Naive thymus-derived CD8-positive, alpha-beta T cell (primary cell): ENCODE measurements around the gene SSX4B. TPM values are rescaled to one million over a fixed set of nuclear protein-coding genes. Genes with fewer than 3 reads are reported as not detected.
A peak's percentile ranks its signal among the peaks of the same experiment; 100 is the strongest.
"Not testable (repeated sequence)": the region's sequence is repeated elsewhere in the genome, so short reads cannot be mapped to it uniquely, and the experiment has no call there.

Source experiments
- ATAC-seq, 2 donors: fragments of 150-1000 bp; cut with Tn5 transposase in 1 of 2; sonication (Bioruptor Pico), chemical (Tn5 transposase) in 1 of 2; 1 replicate in 1 of 2; 2 replicates in 1 of 2; pipeline ENCODE4 v1.10.0; 2021; ENCODE audit warnings: mild to moderate bottlenecking in 2 of 2, moderate library complexity in 2 of 2
- POLR2A ChIA-PET: fragments of 350-600 bp; sonication (Branson Sonifier 250); formaldehyde crosslinking; loops from one replicate; lab custom pipeline; 2021; ENCODE audit warnings: antibody characterized with exemption; lab: Charles Lee
- DNase-seq, 10 donors: peaks; one replicate each; pipeline versions ENCODE4 v3.0.0 to v3.0.0-alpha.2; 2020 to 2022
- H3K27ac Mint-ChIP-seq, 10 donors: one replicate each; pipeline ENCODE4 v1.8.0; 2020 to 2022; ENCODE audit warnings: mild to moderate bottlenecking in 10 of 10, mixed read lengths in 10 of 10, moderate library complexity in 4 of 10, inconsistent platforms in 1 of 10
- H3K27me3 Mint-ChIP-seq, 5 donors: one replicate each; pipeline ENCODE4 v1.8.0; 2021 to 2022; ENCODE audit warnings: mixed read lengths in 5 of 5
- H3K36me3 Mint-ChIP-seq, 3 donors: one replicate each; pipeline ENCODE4 v1.8.0; 2020 to 2022; ENCODE audit warnings: mixed read lengths in 3 of 3, mild to moderate bottlenecking in 2 of 3, inconsistent platforms in 1 of 3
- H3K4me1 Mint-ChIP-seq, 4 donors: one replicate each; pipeline ENCODE4 v1.8.0; 2021 to 2022; ENCODE audit warnings: mixed read lengths in 4 of 4
- H3K4me3 Mint-ChIP-seq, 10 donors: one replicate each; pipeline ENCODE4 v1.8.0; 2020 to 2022; ENCODE audit warnings: mild to moderate bottlenecking in 10 of 10, mixed read lengths in 10 of 10, moderate library complexity in 6 of 10, inconsistent platforms in 1 of 10
- H3K9me3 Mint-ChIP-seq, 9 donors: one replicate each; pipeline ENCODE4 v1.8.0; 2020 to 2022; ENCODE audit warnings: mixed read lengths in 9 of 9, mild to moderate bottlenecking in 3 of 9, inconsistent platforms in 1 of 9, moderate library complexity in 1 of 9
- polyA plus RNA-seq, 3 donors: library from polyadenylated mRNA; unstranded; fragments of 300-500 nt; fragmentation: Illumina TruSeq; gene quantifications; one replicate each; pipeline ENCODE4 v1.2.3, GENCODE V29; 2021
- total RNA-seq, 8 experiments: library from RNA in 2 of 8; stranded (reverse) in 2 of 8; gene quantifications; one replicate each; pipeline ENCODE4 v1.2.3 and lab custom pipeline; 2021 to 2026

SSX4B gene
- total and polyA plus RNA-seq, 5 experiments from 2014 or later, result not detected

- not testable (repeated sequence) for ATAC-seq
These were observed 13.9 kb downstream of the SSX4B start for GRCh38 chrX:48397825-48398224.

GRCh38 chrX:48396931-48397330, 14.8 kb downstream of the SSX4B start:
- POLR2A ChIA-PET, H3K27ac Mint-ChIP-seq, H3K27me3 Mint-ChIP-seq, H3K4me1 Mint-ChIP-seq, H3K9me3 Mint-ChIP-seq, H3K4me3 Mint-ChIP-seq, H3K36me3 Mint-ChIP-seq, DNase-seq, ATAC-seq: not testable (repeated sequence)

More at GRCh38 chrX:48397825-48398224, 13.9 kb downstream of the SSX4B start:
- DNase-seq, H3K36me3 Mint-ChIP-seq, H3K4me3 Mint-ChIP-seq, H3K4me1 Mint-ChIP-seq, H3K9me3 Mint-ChIP-seq, H3K27me3 Mint-ChIP-seq, POLR2A ChIA-PET, H3K27ac Mint-ChIP-seq: not testable (repeated sequence)

GRCh38 chrX:48383239-48383638, 28.5 kb downstream of the SSX4B start, which contains the start of gene SSX4:
TSS of gene SSX4 (plus strand) at chrX:48383539. CDS start at chrX:48384054, 515 bp downstream.
- H3K27ac Mint-ChIP-seq, DNase-seq, POLR2A ChIA-PET, H3K36me3 Mint-ChIP-seq, H3K9me3 Mint-ChIP-seq, H3K4me1 Mint-ChIP-seq, ATAC-seq, H3K27me3 Mint-ChIP-seq, H3K4me3 Mint-ChIP-seq: not testable (repeated sequence)

- H3K36me3 Mint-ChIP-seq, DNase-seq, POLR2A ChIA-PET, H3K9me3 Mint-ChIP-seq, H3K4me3 Mint-ChIP-seq, ATAC-seq, H3K27ac Mint-ChIP-seq, H3K4me1 Mint-ChIP-seq, H3K27me3 Mint-ChIP-seq: not testable (repeated sequence)
These were observed 41.4 kb downstream of the SSX4B start for GRCh38 chrX:48370408-48370807.

- DNase-seq, H3K4me3 Mint-ChIP-seq, H3K36me3 Mint-ChIP-seq, H3K4me1 Mint-ChIP-seq, ATAC-seq, H3K27me3 Mint-ChIP-seq, H3K9me3 Mint-ChIP-seq, POLR2A ChIA-PET, H3K27ac Mint-ChIP-seq: not testable (repeated sequence)
These were observed 43.9 kb downstream of the SSX4B start for GRCh38 chrX:48367717-48368408.

- POLR2A ChIA-PET, H3K27me3 Mint-ChIP-seq, H3K27ac Mint-ChIP-seq, DNase-seq, H3K4me3 Mint-ChIP-seq, H3K4me1 Mint-ChIP-seq, H3K36me3 Mint-ChIP-seq, ATAC-seq, H3K9me3 Mint-ChIP-seq: not testable (repeated sequence)
These were observed 52.5 kb downstream of the SSX4B start for GRCh38 chrX:48359281-48359680.

- no peaks in the 10 kb centered on the region for H3K9me3 Mint-ChIP-seq
- no peaks in the 10 kb centered on the region for H3K27me3 Mint-ChIP-seq
- no peak overlapping the region for H3K27ac Mint-ChIP-seq
- DNase-seq (no peak), ATAC-seq (no peak)
- POLR2A ChIA-PET, result no interaction called here
- no peaks in the 10 kb centered on the region for H3K4me1 Mint-ChIP-seq
- no peak overlapping the region for H3K4me3 Mint-ChIP-seq
- no peaks in the 10 kb centered on the region for H3K36me3 Mint-ChIP-seq
These were observed 54.1 kb downstream of the SSX4B start for GRCh38 chrX:48357681-48358080.

GRCh38 chrX:48356315-48357094, 55.3 kb downstream of the SSX4B start, which contains the start of gene SSX3:
TSS of gene SSX3 (minus strand) at chrX:48356703. CDS start at chrX:48355249, 1,454 bp downstream.
- H3K4me3 Mint-ChIP-seq, ATAC-seq, H3K36me3 Mint-ChIP-seq, POLR2A ChIA-PET, H3K27me3 Mint-ChIP-seq, H3K9me3 Mint-ChIP-seq, H3K4me1 Mint-ChIP-seq, DNase-seq: not testable (repeated sequence)
- peak within 1 kb of the TSS in 1 of 10 donors; percentile 62 for H3K27ac Mint-ChIP-seq

Other genes with a start within 250 kb of the SSX4B start
- not detected for gene SSX5, start 215.2 kb downstream of the SSX4B start, total RNA-seq
- not detected for gene SSX5, start 215.2 kb downstream of the SSX4B start, polyA plus RNA-seq
- gene SSX1, start 156.6 kb downstream of the SSX4B start, total RNA-seq, result not detected
- gene SSX1, start 156.6 kb downstream of the SSX4B start, polyA plus RNA-seq, result not detected
- not detected for gene SSX3, start 55.3 kb downstream of the SSX4B start, total RNA-seq
- not detected for gene SSX3, start 55.3 kb downstream of the SSX4B start, polyA plus RNA-seq
- gene SSX4, start 28.4 kb downstream of the SSX4B start, total RNA-seq, result not detected
- gene SSX4, start 28.4 kb downstream of the SSX4B start, polyA plus RNA-seq, result not detected
- 10 to 100 TPM; 17.0 to 18.2 TPM for gene SLC38A5, start 58.3 kb upstream of the SSX4B start, total RNA-seq
- 10 to 100 TPM; 11.9 to 18.6 (median 14.0) TPM for gene SLC38A5, start 58.3 kb upstream of the SSX4B start, polyA plus RNA-seq
- gene FTSJ1, start 64.2 kb upstream of the SSX4B start, total RNA-seq, result 10 to 100 TPM; 50.6 to 53.0 TPM
- gene FTSJ1, start 64.2 kb upstream of the SSX4B start, polyA plus RNA-seq, result 10 to 100 TPM; 61.5 to 63.4 (median 62.3) TPM
- 10 to 100 TPM; 18.1 to 18.2 TPM for gene PORCN, start 97.0 kb upstream of the SSX4B start, total RNA-seq
- 10 to 100 TPM; 10.4 to 14.9 (median 12.9) TPM for gene PORCN, start 97.0 kb upstream of the SSX4B start, polyA plus RNA-seq
- gene EBP, start 109.8 kb upstream of the SSX4B start, total RNA-seq, result 10 to 100 TPM; 30.7 to 36.9 TPM
- gene EBP, start 109.8 kb upstream of the SSX4B start, polyA plus RNA-seq, result 10 to 100 TPM; 77.0 to 88.8 (median 85.2) TPM
- 10 to 100 TPM; 24.4 to 25.9 TPM for gene TBC1D25, start 127.8 kb upstream of the SSX4B start, total RNA-seq
- gene TBC1D25, start 127.8 kb upstream of the SSX4B start, polyA plus RNA-seq, result 10 to 100 TPM; 14.3 to 19.3 (median 18.0) TPM
- gene RBM3, start 162.5 kb upstream of the SSX4B start, total RNA-seq, result 100 to 1,000 TPM; 204 to 209 TPM
- 100 to 1,000 TPM; 206 to 235 (median 235) TPM for gene RBM3, start 162.5 kb upstream of the SSX4B start, polyA plus RNA-seq
- 10 to 100 TPM; 49.5 to 51.5 TPM for gene WDR13, start 185.5 kb upstream of the SSX4B start, total RNA-seq
- 10 to 100 TPM; 32.2 to 45.5 (median 40.6) TPM for gene WDR13, start 185.5 kb upstream of the SSX4B start, polyA plus RNA-seq